Sigmoid colon (tissue), 3 donors: Measurements from ENCODE around the gene DEGS1.

ENCODE experiments used
- CTCF ChIP-seq, 4 experiments: fragments of 450-650 bp in 3 of 4; fragments of 200-600 bp in 1 of 4; IDR thresholded peaks; one replicate each; pipeline ENCODE4 v1.5.1; 2016 to 2019; ENCODE audit warnings: antibody characterized with exemption in 4 of 4, mild to moderate bottlenecking in 3 of 4, moderate library complexity in 2 of 4
- POLR2A ChIP-seq, 2 donors: fragments of 450-650 bp; IDR thresholded peaks; one replicate each; pipeline ENCODE4 v1.6.1; 2016; ENCODE audit warnings: antibody characterized with exemption in 2 of 2, mild to moderate bottlenecking in 2 of 2, moderate library complexity in 2 of 2

- peak in 2 of 4 experiments; percentile 24 to 25 for TF ChIP-seq CTCF (IDR thresholded peaks at IDR 0.05)
- TF ChIP-seq POLR2A (IDR thresholded peaks at IDR 0.05), result no peak
Observed at GRCh38 chr1:224170748-224171478, 12.1 kb upstream of the DEGS1 start.
